AG04450 (cell line): Measurements from ENCODE around the gene HOXB1. TPM values are rescaled to one million over a fixed set of nuclear protein-coding genes. Genes with fewer than 3 reads are reported as not detected.
"Not testable (repeated sequence)": the region's sequence is repeated elsewhere in the genome, so short reads cannot be mapped to it uniquely, and the experiment has no call there.

Source experiments
- CTCF ChIA-PET: fragments of 300-600, 350-600 bp; formaldehyde crosslinking; extraction: SDS; loops from one replicate; lab custom pipeline; 2022; ENCODE audit warnings: antibody characterized with exemption, inconsistent platforms; lab: Charles Lee
- POLR2A ChIA-PET: fragments of 350-600 bp; formaldehyde crosslinking; extraction: SDS; loops from one replicate; lab custom pipeline; 2021; ENCODE audit warnings: antibody characterized with exemption, inconsistent platforms; lab: Yijun Ruan, JAX
- DNase-seq: peaks from one replicate; pipeline ENCODE4 v3.0.0-alpha.2; 2011; ENCODE audit warnings: low read depth, low spot score
- H3K27ac ChIP-seq: one replicate; pipeline ENCODE4 v1.5.1; 2012; ENCODE audit warnings: low read depth, low read length, control low read depth
- H3K27me3 ChIP-seq: one replicate; pipeline ENCODE4 v1.6.0; 2012; ENCODE audit warnings: low read length; ENCODE audit not compliant: control insufficient read depth, insufficient read depth
- H3K4me3 ChIP-seq: 2 replicates; pipeline ENCODE4 v1.5.1; 2011; ENCODE audit warnings: mild to moderate bottlenecking, low read depth, low read length, control low read depth
- H3K9me3 ChIP-seq: 2 replicates; pipeline ENCODE4 v1.5.1; 2012; ENCODE audit warnings: low read length; ENCODE audit not compliant: control insufficient read depth, insufficient read depth
- CTCF ChIP-seq: IDR thresholded peaks from 2 replicates; pipeline ENCODE4 v1.5.1; 2011; ENCODE audit warnings: low read depth, low read length, control low read depth, inconsistent platforms
- polyA plus RNA-seq: library from polyadenylated mRNA; depleted of rRNA; stranded (reverse); fragments of >200 nt; gene quantifications from 2 replicates; pipeline ENCODE4 v1.2.3, GENCODE V29; 2011; rRNA removed
- small RNA-seq: library from RNA; depleted of rRNA; stranded (forward); fragments of <200 nt; gene quantifications from one replicate; pipeline ENCODE3, GENCODE V24; 2012; ENCODE audit warnings: low read depth; ENCODE audit not compliant: insufficient read length

Gene HOXB1
- polyA plus RNA-seq, 1 experiment: not detected

GRCh38 chr17:48483004-48483403 lies 47.8 kb downstream of the HOXB1 start:
- ChIA-PET CTCF (interaction anchor here (1.3 to 1.5 kb wide), 2 partner anchors 9 to 131 kb away, joined by 3 to 6 read pairs; no protein-coding TSS in a partner anchor), POLR2A (interaction anchor here (0.6 to 2.1 kb wide), 12 partner anchors 10 to 130 kb away, joined by 3 to 12 read pairs (median 4); no protein-coding TSS in a partner anchor)
- no peak for TF ChIP-seq CTCF
- Histone ChIP-seq H3K9me3 (no peaks in the 10 kb centered on the region), H3K27me3 (no peaks in the 10 kb centered on the region), H3K4me3 (no peak overlapping the region), H3K27ac (peak overlapping the region; percentile 99)
- DNase-seq: no peak

- H3K27ac ChIP-seq: peak overlapping the region; percentile 99
- H3K9me3 ChIP-seq, H3K4me3 ChIP-seq, H3K27me3 ChIP-seq, DNase-seq: not testable (repeated sequence)
- ChIA-PET POLR2A (interaction anchor here (0.8 to 2.1 kb wide), 4 partner anchors 10 to 65 kb away, joined by 3 to 12 read pairs (median 6); no protein-coding TSS in a partner anchor), CTCF (interaction anchor here (1.0 to 1.3 kb wide), 2 partner anchors 10 kb away, joined by 4 to 6 read pairs; no protein-coding TSS in a partner anchor)
Observed at GRCh38 chr17:48482301-48482700, 48.5 kb downstream of the HOXB1 start.

GRCh38 chr17:48479014-48479402 lies 51.8 kb downstream of the HOXB1 start:
- ChIA-PET CTCF (interaction anchor here (1.2 kb wide), 1 partner anchor 14 kb away, joined by 3 read pairs; no protein-coding TSS in a partner anchor), POLR2A (no interaction called here)
- no peak overlapping the region for H3K4me3 ChIP-seq
- DNase-seq: no peak
- no peaks in the 10 kb centered on the region for H3K27me3 ChIP-seq
- H3K27ac ChIP-seq: no peak overlapping the region
- H3K9me3 ChIP-seq: no peaks in the 10 kb centered on the region
- no peak for TF ChIP-seq CTCF

Small RNAs within 50 kb of the gene (small RNA-seq; reads per million reads assigned to genes)
- not detected for gene RF00019

Other genes with a start within 250 kb of the HOXB1 start
- not detected in 2 replicates for gene SKAP1, start 100.8 kb downstream of the HOXB1 start, polyA plus RNA-seq
- 16.3 and 17.9 TPM in 2 replicates for gene HOXB2, start 14.1 kb upstream of the HOXB1 start, polyA plus RNA-seq
- 5.8 and 6.1 TPM in 2 replicates for gene HOXB4, start 47.3 kb upstream of the HOXB1 start, polyA plus RNA-seq
- gene HOXB3, start 59.2 kb upstream of the HOXB1 start, polyA plus RNA-seq: 28.3 and 33.0 TPM in 2 replicates
- 9.4 and 9.8 TPM in 2 replicates for gene HOXB5, start 62.8 kb upstream of the HOXB1 start, polyA plus RNA-seq
- gene HOXB6, start 74.0 kb upstream of the HOXB1 start, polyA plus RNA-seq: 15.4 and 20.4 TPM in 2 replicates
- gene HOXB7, start 80.0 kb upstream of the HOXB1 start, polyA plus RNA-seq: 10.1 and 11.3 TPM in 2 replicates
- 0.87 and 0.97 TPM in 2 replicates for gene HOXB8, start 84.3 kb upstream of the HOXB1 start, polyA plus RNA-seq
- gene HOXB9, start 95.3 kb upstream of the HOXB1 start, polyA plus RNA-seq: 0.02 TPM in 1 of 2 replicates, not detected in the other
- not detected in 2 replicates for gene PRAC1, start 191.5 kb upstream of the HOXB1 start, polyA plus RNA-seq
- gene PRAC2, start 192.2 kb upstream of the HOXB1 start, polyA plus RNA-seq: not detected in 2 replicates
- gene HOXB13, start 197.7 kb upstream of the HOXB1 start, polyA plus RNA-seq: not detected in 2 replicates